Uterus (tissue), 2 donors: ENCODE measurements around the gene NIN.

Experiments used
- CTCF ChIP-seq, 4 experiments: fragments of 200-600 bp in 2 of 4; fragments of 450-650 bp in 2 of 4; sonication (generic) in 2 of 4; IDR thresholded peaks; one replicate each; pipeline ENCODE4 v1.5.1; 2016 to 2019; ENCODE audit warnings: antibody characterized with exemption in 4 of 4, mild to moderate bottlenecking in 2 of 4, moderate library complexity in 1 of 4
- POLR2A ChIP-seq, 2 donors: fragments of 450-650 bp; IDR thresholded peaks; one replicate each; pipeline ENCODE4 v1.6.1; 2016; ENCODE audit warnings: antibody characterized with exemption in 2 of 2, mild to moderate bottlenecking in 1 of 2, moderate library complexity in 1 of 2

GRCh38 chr14:50823762-50824636, 7.0 kb downstream of the NIN start:
- TF ChIP-seq CTCF (IDR thresholded peaks at IDR 0.05) (no peak), POLR2A (IDR thresholded peaks at IDR 0.05) (no peak)
